Bronchial epithelial cell (primary cell): ENCODE measurements around the gene PNKP. TPM values are rescaled to one million over a fixed set of nuclear protein-coding genes. Genes with fewer than 3 reads are reported as not detected.
A peak's percentile ranks its signal among the peaks of the same experiment; 100 is the strongest.

Source experiments
- DNase-seq: peaks from one replicate; pipeline ENCODE4 v3.0.0-alpha.2; 2010; ENCODE audit warnings: low read depth
- FAIRE-seq: peaks from 2 replicates; lab custom pipeline; 2011; peaks lifted over from hg19 to GRCh38; lab: Jason Lieb, UNC
- H3K27me3 ChIP-seq: 2 replicates; pipeline ENCODE4 v1.5.1; 2011; ENCODE audit warnings: low read length; ENCODE audit not compliant: control insufficient read depth, insufficient read depth
- H3K36me3 ChIP-seq: 2 replicates; pipeline ENCODE4 v1.5.1; 2011; ENCODE audit warnings: low read length; ENCODE audit not compliant: control insufficient read depth, insufficient read depth
- H3K4me3 ChIP-seq: 2 replicates; pipeline ENCODE4 v1.5.1; 2011; ENCODE audit warnings: mild to moderate bottlenecking, low read depth, low read length, control low read depth
- total RNA-seq: library from RNA; depleted of rRNA; stranded (reverse); fragments of >200 nt; gene quantifications from 2 replicates; pipeline ENCODE4 v1.2.1, GENCODE V29; 2014
- TF ChIP-seq, protein P1 (sequence below): IDR thresholded peaks from 2 replicates; pipeline ENCODE4 v1.5.1; 2011; ENCODE audit warnings: mild to moderate bottlenecking, moderate library complexity, low read length, control low read depth, inconsistent platforms; ENCODE audit not compliant: insufficient read depth, severe bottlenecking

PNKP gene
- total RNA-seq, 1 donor from 2014 or later = 37.9 TPM

DNA sequence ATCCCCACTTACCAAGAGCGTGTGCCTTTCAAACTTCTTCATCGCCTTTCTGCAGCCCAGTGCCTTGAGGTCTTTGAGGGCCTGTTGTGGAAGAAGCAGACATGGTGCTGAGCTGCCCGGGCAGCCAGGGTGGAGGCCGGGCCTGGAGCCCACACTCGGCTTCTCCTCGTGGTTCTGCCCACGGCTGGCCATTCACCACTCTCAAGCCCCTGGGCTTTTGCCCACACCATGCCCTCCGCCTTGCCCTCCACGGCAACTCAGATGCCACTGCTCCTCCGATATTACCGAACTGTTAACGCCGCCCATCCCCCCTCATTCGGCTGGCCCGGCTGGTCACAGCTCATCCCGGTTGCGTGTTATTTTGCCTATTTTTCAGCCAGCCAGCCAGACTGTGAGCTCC lies 24.0 kb upstream of the PNKP start:
- Histone ChIP-seq H3K4me3 (no peak overlapping the region), H3K36me3 (no peaks in the 10 kb centered on the region), H3K27me3 (no peaks in the 10 kb centered on the region)
- TF ChIP-seq, protein P1, sequence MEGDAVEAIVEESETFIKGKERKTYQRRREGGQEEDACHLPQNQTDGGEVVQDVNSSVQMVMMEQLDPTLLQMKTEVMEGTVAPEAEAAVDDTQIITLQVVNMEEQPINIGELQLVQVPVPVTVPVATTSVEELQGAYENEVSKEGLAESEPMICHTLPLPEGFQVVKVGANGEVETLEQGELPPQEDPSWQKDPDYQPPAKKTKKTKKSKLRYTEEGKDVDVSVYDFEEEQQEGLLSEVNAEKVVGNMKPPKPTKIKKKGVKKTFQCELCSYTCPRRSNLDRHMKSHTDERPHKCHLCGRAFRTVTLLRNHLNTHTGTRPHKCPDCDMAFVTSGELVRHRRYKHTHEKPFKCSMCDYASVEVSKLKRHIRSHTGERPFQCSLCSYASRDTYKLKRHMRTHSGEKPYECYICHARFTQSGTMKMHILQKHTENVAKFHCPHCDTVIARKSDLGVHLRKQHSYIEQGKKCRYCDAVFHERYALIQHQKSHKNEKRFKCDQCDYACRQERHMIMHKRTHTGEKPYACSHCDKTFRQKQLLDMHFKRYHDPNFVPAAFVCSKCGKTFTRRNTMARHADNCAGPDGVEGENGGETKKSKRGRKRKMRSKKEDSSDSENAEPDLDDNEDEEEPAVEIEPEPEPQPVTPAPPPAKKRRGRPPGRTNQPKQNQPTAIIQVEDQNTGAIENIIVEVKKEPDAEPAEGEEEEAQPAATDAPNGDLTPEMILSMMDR = no peak
- FAIRE-seq = no peak
- no peak for DNase-seq

DNA sequence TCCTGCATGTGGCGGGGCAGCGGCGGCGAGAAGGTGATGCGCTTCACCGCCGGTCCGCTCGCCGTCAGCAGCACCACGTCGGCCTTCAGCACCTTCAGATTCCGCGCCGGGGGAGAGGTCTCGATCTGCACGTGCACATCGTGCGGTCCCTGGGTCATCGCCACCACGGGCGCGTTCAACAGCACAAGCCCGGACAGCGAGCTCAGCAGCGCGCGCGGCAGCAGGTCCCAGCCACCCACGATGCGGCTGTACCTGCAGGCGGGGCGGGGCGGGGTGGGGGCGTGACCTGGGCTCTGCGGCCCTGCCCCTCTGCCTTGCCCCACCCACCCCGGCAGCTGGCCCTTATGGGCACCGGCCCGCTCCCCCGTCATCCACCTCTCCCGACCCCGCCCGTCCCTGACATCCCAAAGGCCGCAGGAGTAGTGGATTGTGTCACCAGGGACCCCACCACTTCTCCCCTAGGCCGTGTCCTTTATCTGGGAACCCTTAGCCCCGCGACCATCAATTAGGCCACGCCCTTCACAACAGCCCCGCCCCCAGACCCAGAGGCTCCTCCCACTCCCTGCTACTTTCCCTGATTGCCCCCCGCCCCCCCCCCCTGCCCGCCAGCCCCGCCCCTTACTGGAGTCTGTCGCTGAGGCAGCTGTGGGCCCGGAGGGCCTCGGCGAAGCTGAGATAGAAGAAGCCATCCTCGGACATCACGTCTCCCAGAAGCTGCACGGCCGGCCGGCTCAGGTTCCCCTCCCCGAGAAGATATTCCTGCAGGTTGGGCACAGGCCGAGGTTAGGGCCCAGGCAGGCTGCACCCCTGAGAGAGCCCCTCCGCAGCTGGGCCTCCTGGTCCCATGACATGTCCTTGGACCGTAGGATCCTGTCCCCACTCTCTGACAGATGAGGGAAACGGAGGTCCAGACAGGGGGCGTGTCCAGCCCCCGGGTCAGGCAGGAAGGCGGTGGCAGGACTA lies 23.3 kb upstream of the PNKP start:
- H3K4me3 ChIP-seq = peak overlapping the region; percentile 24
- no peak for FAIRE-seq
- H3K36me3 ChIP-seq = no peaks in the 10 kb centered on the region
- TF ChIP-seq, protein P1 = no peak
- DNase-seq = peak; percentile 33
- H3K27me3 ChIP-seq = no peaks in the 10 kb centered on the region

DNA sequence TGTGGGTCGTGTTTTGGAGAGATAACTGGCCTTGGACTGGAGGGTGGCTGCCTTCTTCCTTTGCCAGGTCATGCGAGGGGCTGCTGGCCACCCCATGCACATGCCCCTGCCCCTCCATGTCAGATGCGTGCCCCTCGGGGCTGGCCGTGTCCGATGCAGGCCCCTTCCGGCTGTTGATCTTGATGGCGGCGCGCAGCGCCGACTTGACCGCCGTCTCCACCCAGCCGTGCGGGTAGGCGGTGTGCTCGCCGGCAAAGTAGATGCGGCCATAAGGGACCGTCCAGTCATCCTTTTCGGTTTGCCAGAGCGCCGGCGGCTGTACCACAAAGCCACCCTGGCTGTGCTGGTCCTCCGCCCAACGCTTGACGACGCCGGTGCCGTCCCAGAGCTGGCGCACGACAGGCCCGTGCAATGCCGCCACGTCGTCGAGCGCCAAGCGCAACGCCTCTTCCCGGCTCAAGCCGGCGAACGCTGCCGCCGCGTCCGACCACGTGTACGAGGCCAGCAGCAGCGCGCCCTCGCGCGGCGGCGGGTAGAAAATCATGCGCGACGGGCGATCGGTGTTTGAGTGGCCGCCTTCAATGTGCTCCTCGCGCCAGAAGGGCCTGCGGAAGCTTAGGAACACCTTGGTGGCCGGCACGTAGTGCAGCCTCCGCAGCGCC lies 22.4 kb upstream of the PNKP start:
- Histone ChIP-seq H3K4me3 (peak overlapping the region; percentile 24), H3K36me3 (no peaks in the 10 kb centered on the region), H3K27me3 (no peaks in the 10 kb centered on the region)
- TF ChIP-seq, protein P1 = peak; percentile 91
- peak; percentile 62 for DNase-seq
- no peak for FAIRE-seq

DNA sequence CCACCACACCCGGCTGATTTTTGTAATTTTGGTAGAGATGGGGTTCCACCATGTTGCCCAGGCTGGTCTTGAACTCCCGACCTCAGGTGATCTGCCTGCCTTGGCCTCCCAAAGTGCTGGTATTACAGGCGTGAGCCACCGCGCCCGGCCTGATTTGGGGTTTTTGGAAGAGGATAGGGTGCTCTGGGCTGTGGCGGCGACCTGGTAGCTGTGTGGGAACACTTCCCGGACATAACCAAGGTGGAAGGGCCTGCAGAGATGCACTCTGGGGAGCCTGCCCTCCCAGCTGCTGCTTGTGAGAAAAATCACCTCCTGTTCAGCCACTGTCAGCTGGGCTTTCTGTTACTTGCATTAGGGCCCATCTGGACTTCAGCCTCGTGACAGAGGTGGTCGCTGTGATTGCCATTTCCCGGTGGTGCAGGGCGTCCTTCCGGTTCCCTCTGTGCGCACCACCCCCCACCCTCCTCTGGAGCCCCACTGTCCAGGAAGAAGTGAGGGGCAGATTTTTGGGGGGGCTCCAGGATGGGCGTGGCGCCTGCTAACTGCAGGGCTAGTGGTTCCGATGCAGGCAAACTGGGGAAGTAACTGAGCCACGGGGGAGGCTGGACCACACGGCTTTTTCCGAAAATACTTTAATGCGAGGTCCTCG lies 21.8 kb upstream of the PNKP start:
- Histone ChIP-seq H3K4me3 (no peak overlapping the region), H3K36me3 (peaks cover 4% of the 10 kb centered on the region), H3K27me3 (no peaks in the 10 kb centered on the region)
- FAIRE-seq = no peak
- DNase-seq = no peak
- TF ChIP-seq, protein P1 = no peak

DNA sequence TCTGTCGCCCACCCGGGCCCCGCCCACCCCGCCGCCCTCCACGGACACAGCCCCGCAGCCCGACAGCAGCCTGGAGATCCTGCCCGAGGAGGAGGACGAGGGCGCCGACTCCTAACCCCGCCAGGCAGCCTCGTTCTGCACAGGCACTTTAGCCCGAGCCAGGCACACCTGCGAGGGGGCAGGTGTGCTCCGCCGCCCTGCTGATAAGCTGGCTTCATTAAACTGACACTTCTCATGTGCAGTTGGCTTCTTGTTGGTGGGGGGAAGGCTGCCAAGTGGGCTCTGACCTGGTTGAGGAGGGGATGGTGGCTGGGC lies 21.1 kb upstream of the PNKP start:
- TF ChIP-seq, protein P1 = no peak

More for the DNA sequence above, 21.1 kb upstream of the PNKP start:
- no peak for FAIRE-seq
- Histone ChIP-seq H3K27me3 (no peaks in the 10 kb centered on the region), H3K4me3 (no peak overlapping the region), H3K36me3 (peaks cover 10% of the 10 kb centered on the region)
- no peak for DNase-seq
